Epithelial cell of esophagus (primary cell): ENCODE results near the gene PDE5A.

ENCODE experiments used
- DNase-seq: peaks from one replicate; pipeline ENCODE4 v3.0.0; 2010; ENCODE audit warnings: low read depth
- H3K4me3 ChIP-seq: 2 replicates; pipeline ENCODE4 v1.5.1; 2011; ENCODE audit warnings: mild to moderate bottlenecking, low read length, control low read depth
- CTCF ChIP-seq: IDR thresholded peaks from 2 replicates; pipeline ENCODE4 v1.5.1; 2011; ENCODE audit warnings: low read depth, mild to moderate bottlenecking, low read length, control low read depth, inconsistent platforms; ENCODE audit not compliant: insufficient read depth; ENCODE audit errors: missing control alignments

PDE5A gene

GRCh38 chr4:119525005-119525749, 103.4 kb downstream of the PDE5A start:
- no peak for TF ChIP-seq CTCF
- H3K4me3 ChIP-seq, result no peak overlapping the region

GRCh38 chr4:119523399-119523798, 105.2 kb downstream of the PDE5A start:
- no peak for TF ChIP-seq CTCF
- H3K4me3 ChIP-seq, result no peak overlapping the region
- no peak for DNase-seq

More at GRCh38 chr4:119525005-119525749, 103.4 kb downstream of the PDE5A start:
- DNase-seq, result peak; percentile 69

DNA sequence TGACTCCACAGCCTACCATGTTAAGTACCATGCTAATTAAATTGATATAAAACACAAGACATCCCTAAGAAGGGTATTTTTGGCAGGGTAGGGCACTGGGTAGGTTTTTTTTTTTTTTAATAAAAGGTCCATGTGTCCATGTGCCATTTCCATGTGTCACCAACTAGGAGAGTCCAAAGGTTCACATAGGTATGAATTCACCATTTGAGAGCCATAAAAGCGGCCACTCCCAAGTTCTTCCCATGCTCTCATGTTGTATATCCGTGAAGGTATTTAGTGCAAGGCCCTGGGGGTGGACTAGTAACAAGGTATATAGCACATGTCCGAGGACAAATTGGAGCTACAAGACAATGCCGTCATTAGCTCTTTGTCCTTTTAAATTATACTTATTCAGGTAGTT, 107.3 kb downstream of the PDE5A start:
- no peak for TF ChIP-seq CTCF
- H3K4me3 ChIP-seq, result no peak overlapping the region
- DNase-seq, result no peak

DNA sequence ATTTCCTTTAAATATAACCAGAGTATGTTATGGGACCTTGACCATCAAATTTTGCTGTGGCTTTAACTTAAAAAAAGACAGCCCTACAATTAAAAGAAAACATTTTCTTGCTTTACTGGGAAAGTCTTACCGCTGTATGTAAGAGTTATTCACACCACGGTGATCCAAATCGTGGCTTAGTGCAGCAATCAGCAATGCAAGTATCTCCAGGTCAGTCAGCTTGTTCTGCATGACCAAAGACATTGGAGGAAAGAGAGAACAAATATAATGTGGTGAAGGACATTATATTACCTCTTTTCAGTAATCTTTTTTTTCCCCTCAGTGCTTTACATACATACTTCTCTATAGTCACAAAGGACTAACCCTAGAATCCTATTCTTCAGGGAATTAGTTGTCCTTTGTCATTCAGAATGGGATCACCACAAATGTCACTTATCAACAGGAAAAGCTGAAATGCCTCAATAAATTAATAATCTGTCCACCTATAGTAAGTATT, 109.6 kb downstream of the PDE5A start:
- DNase-seq, result no peak
- TF ChIP-seq CTCF, result no peak

DNA sequence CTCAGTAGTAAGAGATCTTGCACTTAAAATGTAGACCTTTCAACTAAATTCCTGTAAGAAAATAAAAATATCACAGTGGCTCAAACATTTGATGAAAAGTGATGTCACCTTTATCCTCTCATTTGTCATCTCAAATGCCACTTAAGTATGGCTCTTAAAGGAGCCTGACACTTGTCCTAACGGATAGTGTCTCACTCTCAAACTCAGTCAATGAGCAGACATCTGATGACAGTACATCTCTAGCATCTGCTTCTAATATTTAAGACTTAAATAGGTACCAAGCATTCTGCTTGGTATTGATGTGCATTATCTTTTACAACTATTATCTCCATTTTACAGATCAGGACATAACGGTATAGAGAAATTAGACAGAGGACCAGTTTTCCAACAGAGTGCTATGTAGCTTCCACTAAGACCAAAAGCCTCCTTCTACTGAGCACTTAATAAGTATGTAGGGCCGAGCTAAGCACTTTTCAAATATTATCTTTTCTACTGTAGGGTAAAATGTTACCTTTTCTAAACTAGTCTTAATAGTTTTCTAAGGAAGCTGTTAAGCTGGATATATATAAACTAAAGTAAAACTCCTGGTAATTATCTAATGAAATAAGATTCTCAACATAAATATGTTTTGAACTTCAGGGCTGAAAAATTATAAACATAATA, 110.2 kb downstream of the PDE5A start:
- no peak for DNase-seq
- no peak for TF ChIP-seq CTCF

More for the DNA sequence above, 109.6 kb downstream of the PDE5A start:
- H3K4me3 ChIP-seq, result no peak overlapping the region

DNA sequence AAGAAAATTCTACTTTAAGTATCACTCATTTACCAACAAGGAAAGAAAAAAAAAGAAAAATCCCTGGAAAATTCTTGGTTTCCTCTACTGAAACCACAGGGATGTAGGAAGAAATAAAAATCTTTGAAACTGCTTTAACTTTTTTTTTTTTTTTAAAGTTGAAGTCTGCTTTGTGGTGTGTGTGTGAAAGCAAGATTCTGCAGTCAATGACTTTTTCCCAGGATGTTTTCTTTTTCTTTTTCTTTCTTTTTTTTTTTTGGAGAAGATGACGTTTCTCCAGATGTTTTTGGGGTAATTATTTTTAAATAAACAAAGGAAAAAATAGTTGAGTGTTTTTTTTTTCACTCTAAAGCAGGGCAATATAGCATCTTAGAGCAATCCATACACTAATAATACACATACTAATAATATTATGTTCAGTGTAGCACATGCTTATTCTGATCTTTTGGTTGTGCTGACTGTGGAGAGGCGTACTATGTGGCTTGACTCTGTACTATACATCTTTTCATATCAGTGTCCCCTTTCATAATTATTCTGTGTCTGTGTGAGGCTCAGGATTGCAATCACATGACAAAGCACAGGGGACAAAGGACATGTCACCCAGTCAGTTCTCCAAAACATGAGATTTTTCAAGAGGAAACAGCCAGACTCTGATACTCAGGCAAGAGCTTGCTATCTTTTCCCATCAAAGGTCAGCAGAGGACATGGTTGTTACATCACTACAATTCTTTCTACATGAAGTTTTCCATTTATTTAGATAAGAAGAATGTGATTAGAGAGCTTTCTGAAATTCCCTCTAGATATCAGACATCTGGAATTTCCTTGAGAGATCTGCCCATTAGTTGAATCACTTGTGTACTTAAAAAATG, 111.0 kb downstream of the PDE5A start:
- no peak for DNase-seq
- no peak overlapping the region for H3K4me3 ChIP-seq
- TF ChIP-seq CTCF, result no peak

More for the DNA sequence above, 110.2 kb downstream of the PDE5A start:
- no peak overlapping the region for H3K4me3 ChIP-seq
